GM21381 (cell line): Measurements from ENCODE around the gene SNED1.

Experiments
- ATAC-seq: cut with Tn5 transposase; IDR thresholded peaks from one replicate; pipeline ENCODE4 v1.9.1; 2021; ENCODE audit warnings: mild to moderate bottlenecking, moderate library complexity; ENCODE audit not compliant: unreplicated experiment

Gene SNED1

DNA sequence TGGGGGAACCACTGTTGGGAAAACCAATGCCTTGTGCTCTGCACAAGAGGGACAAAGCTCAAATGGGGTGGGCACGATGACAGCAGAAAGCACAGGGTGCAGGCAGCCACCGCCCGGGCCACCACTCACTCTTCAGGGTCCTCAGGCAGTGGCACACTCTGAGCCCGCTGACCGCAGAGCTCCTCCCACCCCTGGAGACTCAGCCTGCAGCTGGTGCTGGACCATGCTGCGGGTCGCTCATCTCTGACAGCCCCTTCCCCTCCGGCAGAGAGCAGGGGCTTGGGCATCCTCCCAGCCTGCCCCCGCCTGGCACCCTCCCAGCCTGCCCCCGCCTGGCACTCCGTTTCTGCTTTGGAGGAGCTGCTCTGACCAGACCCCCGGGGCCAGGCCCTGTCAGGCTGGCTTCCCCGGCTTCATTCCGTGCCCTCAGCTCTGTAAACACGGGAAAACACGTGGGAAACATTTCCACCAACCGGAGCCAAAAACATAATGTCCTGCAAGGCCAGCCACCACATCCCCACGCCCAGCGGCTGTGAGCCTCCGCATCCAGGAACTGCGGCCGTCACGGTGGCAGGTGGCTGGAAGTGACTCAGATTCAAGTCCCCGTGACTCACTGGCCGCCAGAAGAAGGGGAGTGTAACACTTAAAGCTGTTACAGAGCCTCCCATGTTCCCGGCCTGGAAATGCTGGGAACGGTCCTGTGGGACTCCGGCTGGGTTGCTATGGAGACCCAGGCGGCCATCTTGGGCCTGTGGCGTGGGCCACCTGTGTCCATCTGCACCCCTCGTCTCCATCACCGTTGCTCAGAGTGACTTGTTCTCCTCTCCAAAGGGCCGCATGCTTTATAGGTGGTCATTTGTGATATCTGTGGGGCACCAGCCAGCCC, 6.8 kb upstream of the SNED1 start:
- ATAC-seq: no peak

DNA sequence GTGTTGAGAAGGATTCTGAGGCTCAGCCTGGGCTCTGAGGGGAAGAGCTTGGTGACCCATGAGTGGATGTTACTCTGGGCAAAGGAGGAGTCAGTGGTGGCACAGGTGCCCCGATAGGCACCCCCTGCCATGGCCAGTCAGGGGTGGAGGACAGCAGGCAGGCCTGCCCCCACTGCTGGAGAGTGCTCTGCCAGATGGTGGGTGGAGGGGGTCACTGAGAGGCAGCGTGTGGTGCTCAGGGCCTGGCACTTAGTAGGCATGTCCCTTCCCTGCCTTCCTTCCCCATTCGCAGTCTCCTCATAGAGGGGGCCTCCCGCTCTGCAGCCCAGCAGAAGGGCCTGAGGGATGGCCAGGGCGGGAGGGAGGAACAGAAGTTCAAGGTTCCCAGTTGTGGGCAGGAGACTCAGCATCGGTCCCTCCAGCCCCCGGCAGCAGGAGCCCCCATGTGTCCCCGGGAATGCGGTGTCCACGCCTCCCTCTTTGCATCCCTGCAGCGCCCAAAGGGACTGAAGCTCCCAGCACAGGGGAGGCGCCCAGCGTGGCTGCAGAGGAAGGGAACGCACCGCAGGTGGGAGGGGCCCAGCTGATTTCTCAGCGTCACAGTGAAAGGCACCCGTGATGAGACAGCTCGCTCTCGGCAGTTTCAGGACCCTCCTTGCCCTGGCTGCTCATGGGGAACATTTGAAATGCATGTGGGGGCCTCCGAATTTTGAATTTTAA, 5.7 kb upstream of the SNED1 start:
- ATAC-seq: no peak

DNA sequence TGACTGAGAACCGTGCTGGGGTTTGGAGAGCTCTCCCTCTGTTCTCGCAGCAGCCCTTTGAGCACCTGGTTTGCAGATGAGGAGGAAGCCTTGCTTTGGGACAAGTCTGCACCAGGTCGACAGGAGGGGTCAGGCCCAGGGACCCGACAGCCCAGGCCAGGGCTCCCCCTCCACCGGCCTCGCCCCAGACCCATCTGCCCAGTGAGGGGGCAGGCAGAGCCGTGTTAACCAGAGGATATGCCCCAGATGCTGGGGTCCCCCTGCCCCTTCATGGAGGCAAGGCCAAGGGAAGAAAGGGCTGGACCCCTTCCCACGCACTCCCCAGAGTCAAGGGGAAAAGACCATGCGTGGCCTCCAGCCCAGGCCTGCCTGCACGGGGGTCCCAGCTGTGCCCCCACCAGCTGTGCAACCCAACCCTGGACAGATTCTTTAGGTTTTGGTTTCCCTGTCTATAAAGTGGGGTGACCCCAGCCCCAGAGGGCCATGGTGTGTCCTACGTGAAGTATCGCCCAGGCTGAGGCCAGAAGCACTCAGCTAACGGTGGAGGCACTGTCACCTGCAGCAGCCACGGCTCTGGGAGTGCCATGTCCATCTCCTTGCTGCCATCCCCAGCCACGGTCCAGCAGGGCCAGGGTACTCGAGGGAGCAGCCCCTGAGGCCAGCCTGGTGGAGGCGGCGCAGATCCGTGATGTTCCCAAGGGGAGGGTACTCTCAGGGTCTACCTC, 4.8 kb upstream of the SNED1 start:
- ATAC-seq: no peak

DNA sequence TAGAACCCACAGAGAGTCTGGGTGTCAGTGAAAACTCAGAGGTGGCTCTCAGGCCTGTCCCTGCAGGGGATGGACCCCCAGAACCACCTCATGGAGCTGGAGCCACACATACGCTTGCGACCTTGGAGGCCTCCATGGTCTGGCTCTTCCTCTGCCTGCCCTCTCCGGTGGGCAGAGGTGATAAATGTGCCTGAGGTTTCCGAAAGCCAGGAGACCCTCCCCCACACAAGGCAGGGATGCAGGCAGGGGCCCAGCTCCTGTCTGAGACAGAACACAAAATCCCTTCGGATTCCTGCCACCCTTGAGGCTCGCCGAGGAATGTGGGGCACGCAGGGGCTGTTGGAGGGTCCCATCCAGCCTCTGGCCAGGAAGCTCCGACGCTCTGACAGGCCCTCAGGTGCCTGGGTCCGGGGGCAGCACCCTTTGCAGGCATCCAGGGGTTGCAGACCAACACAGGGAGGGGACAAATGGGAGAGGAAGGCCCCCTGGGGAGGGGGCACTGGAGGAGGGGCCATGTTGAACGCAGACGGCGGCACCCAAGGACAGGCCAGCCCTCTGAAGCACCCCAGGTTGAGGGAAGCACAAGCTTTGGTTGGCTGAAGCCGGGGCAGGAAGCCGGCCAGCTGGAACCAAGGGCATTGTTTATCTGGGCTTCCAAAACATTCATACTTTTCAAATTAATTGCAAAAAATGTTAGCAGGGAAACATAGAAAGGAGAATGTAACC, 4.1 kb upstream of the SNED1 start:
- no peak for ATAC-seq

DNA sequence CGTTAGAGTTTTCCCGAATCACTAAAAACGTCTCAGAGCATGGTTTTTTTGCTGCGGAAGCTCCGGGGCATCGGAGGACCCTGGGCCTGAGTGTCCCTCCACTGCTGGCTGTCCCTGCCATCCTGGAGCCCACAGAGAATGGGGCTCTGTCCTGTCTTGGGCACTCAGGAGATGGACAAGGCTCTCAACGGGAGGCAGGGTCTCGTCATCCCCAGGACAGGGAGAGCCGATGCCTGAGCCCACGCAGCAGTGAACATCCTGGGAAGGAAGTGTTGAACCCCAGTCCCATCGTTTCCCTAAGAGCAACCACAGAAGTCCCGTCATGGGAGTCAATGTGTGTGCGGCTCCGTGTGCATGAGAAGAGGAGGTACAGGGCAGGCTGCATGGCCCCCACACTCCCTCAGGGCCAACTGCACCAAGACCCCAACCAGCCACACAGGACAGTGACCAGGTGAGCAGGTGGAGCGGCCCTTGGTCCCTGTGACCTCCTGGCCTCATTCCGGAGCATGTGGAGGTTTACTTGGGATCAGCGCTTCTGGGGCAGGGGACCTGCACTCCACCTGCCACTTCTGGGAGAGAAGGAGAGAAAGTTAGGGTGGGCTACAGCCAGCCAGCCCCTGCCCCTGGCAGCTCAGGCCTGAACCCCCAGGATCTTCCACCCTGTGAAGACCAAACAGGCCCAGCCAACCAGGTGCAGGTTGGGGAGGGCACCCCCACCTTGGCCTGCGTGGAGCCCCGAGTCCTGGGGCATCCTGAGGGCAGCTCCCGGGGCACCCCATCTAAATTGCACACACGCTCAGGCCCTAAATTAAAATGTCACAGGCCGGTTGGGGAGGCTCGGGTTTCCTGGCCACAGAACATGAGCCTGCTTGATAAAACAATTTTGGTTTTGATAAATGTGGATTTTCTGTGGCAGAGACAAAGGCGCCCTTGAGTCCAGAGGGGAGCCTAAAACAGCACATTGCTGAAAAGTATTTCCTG, 3.1 kb upstream of the SNED1 start:
- ATAC-seq: no peak

DNA sequence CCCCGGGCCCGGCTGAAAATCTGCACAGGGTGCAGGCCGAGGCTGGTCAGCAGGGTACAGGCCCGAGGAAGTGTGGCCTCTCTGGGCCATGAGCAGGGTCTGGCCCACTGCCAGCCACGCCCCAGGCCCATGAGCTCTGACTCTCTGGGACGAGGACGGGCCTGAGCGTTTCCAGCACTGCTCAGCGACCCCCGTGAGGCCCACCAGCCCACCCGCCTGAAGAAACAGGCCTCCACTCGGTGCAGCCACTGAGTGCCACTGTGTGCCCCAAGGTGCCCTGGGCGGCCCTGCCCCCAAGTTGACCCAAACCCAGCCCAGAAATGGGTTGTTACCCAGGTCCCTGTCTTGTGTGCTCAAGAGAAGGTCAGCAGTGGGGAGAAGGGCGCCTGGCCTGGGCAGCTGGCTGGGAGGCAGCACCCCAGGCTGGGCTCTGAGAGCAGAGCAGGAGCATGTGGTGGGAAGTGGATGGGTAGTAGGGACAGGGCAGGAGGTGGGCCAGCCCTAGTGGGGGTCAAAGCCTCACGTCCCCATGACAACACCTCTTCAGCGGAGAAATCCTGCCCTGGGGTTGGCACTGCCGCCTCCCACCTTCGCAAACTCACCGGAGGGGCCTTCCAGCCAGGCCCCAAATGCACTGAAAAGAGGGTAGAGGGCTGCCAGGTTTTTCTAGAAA, 2.1 kb upstream of the SNED1 start:
- no peak for ATAC-seq

DNA sequence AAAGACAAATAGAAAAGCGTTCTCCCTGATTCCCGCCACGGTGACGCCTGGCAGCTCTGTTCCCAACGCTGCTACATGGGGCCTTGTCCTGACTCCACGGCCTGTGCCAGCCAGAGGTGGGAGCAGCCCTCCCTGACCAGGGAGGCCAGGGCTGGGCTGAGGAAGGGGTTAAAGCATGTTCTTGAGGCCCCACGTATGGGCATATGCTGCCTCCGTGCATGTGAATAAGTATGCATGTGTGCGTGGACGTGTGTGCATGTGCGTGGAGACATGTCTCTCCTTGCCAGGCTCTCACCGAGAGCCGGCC, 1.6 kb upstream of the SNED1 start:
- ATAC-seq: no peak

DNA sequence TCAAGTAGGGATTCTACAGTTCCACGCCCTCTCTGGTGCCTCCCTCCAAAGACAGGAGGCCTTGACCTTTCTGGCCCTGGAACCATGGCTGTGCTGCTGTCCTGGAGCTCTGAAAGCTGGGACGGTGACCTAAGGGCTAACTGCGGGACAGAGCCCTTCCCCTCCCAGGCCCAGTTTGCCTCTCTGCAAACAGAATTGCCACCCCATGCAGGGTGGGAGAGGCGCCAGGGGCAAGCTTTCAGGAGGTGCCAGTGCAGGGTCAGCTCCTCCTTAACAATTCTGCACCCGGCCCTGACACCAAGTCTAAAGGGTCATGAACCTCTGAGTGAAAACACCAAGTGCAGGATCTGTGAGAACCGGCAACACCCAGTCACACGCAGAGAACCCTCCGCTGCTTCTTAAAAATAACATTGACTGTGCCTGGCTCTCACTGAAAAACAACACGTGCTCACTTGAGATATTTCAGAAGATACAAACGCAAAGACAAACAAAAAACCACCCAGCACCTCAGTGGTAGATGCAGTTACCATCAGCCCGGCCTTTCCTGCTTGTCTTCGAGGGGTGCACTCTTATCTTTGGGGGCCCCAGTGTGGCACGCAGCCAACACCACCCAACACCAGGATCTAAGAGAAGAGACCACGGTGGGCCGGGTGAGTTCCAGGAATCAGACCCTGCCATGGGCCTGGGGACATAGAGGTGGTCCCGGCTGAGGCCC, 1.1 kb upstream of the SNED1 start:
- no peak for ATAC-seq

DNA sequence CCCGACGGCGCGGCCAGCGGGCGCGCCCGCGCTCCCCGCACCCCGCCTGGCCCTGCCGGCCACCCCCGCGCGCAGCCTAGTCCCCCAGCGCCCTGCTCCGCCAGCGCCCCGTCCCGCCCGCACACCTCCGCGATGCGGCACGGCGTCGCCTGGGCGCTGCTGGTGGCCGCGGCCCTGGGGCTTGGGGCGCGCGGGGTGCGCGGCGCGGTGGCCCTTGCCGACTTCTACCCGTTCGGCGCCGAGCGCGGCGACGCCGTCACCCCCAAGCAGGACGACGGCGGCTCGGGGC, 232 bp downstream of the SNED1 start:
- no peak for ATAC-seq

DNA sequence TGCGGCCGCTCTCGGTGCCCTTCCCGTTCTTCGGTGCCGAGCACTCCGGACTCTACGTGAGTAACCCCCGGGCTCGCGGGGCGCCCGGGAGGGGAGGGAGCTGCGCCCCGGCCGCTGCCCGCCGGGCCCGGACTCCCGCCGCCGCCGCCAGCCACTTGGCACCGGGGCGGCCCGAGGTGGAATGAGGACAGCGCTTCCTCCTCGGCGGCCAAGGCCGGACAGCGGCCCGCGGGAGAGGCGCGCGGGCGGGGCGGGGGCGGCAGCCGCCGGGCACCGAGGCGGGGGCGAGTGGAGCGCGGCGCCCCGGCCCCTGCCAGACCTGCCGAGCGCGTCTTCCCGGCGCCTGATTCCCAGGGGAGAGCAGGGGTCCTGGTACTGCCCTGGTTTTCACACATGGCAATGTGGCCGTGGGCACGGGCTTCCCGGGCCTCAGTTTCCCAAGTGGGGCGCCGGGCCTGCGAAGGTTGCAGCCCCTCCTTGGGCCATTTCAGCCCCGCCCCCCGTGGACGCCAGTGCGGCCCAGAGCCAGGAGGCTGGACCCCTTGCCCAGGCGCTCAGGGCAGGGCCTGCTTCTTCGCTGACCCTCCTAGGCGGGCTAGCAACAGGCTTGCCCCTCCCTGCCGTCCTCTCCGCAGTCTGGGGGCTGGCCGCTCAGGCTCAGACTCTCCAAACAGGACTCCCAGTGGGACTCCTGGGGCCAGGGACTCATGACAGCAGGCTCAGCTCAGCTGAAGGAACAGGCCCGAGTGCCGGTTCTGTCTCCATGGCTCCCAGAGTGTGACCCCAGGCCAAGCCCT, 775 bp downstream of the SNED1 start:
- no peak for ATAC-seq

DNA sequence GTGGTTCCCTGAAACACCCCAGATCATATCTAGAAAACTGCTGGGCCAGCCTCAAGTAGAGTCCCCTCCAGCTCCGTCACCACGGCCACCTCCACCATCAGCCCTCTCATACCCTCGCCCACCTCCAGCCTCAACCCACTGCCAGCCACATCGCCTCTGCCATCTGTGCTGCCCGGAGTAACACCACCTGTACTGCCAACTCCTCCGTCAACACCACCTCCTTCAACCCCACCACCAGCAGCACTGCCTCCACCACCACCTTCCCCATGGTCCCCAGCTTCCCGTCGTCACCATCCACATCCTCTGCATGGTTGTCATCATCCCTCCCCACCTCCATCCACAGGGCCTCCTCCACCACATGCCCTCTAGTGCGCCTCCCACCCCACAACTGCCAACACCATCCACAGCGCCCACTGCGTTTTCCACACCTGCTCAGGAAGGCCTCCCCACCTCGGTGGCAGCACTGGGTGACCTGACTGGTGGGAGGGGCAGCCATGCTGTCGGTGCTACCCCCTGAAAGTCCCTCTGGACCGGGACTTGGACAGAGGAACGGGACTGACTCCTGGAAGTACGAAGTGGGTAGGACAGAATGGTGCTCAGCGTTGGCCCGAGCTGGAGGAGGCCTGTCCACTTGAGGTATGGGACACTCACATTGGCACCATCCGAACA, 1.6 kb downstream of the SNED1 start:
- no peak for ATAC-seq

DNA sequence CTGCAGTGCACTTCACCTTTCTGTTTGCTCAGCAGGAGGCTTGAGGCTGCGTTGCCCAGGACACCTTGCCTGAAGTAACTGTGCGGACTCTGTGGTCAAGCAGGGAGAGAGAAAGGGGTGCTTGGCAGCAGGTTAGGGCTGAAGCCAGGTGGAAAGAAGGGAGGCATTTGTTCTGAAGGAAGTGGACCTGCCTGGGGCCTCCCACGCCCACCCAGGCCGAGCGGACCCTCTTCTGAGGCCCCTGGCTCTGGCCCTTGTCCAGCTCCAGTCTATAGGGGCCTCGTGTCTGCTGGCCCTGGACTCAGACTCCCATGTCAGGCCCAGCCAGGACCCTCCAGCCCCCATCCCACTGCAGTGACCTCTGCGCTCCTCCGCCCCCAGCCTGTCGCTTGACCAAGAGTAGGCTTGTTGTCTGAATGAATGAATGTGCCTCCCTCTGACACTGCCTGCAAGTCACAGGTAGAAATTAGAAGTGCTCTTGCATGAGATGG, 2.5 kb downstream of the SNED1 start:
- no peak for ATAC-seq

DNA sequence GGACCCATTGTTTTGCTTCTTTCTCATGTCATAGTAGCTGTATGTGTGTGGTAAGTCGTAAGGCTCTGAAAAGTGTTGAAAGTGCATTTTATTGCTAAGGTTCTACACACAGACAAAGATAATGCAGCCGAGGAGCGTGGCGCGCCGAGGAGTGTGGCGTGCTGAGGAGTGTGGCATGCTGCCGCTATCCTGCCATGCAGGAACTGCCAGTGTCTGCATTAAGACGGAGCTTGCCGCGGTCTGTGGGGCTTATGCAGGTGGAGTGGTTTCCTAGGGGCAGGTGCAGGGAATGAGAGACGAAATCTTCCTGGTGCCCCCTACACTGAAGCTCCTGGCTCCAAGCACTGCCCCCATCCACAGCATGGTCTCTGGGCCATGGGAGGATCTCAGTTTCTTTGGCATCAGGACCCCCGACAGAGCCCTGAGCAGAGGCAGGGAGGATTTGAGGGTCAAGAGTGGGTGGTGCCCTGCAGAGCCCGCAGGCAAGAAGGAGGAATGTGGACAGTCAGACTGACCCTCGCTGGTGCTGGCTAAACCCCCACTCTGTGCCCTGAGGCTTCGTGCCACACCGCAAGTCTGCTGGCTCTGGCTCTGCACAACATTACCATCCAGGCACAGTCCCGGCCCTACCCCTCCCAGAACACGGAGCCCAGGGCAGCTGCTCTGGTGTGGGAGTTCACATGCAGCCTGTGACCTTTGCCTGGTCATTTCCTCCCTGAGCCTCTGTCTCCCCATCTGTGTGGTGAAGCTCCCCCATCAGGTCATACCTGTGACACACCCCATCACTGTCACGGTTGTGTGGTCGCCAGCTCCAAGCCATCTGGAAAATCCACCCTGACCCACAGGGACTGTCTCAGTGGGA, 3.2 kb downstream of the SNED1 start:
- ATAC-seq: no peak

DNA sequence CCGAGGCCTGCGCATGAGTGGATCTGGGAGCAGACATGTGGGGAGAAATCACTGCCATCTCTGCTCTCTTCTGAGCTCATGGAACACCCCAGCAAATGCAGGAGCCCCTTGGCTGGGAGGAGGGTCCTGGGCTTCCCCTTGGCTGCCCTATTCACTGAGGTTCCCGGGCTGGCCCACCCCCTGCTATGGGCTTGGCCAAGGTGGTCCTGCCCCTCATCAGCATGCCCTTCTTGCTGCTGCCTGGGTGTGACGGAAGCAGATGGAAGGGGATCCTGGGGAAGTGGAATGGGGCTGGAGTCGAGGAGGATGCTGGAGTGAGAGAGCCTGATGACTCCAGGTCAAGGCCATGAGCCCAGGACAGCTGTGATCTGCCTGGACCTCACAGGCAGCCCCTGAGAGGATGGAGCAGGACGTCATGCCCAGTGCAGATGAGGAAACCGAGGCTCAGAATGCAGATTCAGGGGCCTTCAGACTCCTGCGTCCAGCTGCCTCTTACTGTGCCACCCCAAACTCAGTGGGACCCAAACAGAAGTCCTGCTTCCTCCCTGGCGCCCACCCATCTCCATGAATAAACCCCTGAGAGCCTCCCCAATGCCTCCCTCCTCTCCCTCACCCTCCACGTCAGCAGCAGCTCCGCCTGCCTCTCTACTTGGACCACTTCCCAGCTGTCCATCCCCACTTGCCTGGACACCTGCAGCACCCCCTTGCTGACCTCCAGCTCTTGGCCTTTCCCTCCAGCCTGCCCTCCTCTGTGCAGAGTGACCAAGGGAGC, 4.0 kb downstream of the SNED1 start:
- ATAC-seq: no peak

DNA sequence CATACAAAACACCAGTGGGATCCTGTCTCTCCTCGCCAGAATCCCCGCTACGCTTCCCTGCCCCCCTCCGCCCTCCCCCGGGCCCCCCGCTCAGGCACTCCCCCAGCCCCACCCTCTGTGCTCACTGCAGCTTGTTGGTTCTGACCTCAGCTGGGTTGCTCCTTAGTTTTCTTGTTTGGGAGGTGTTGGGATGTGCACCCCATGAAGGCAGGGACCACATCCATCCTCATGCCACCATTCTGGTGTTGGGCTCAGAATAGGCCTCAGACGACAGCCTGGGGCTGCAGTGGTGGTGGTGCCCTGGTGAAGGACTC, 4.6 kb downstream of the SNED1 start:
- ATAC-seq: no peak

DNA sequence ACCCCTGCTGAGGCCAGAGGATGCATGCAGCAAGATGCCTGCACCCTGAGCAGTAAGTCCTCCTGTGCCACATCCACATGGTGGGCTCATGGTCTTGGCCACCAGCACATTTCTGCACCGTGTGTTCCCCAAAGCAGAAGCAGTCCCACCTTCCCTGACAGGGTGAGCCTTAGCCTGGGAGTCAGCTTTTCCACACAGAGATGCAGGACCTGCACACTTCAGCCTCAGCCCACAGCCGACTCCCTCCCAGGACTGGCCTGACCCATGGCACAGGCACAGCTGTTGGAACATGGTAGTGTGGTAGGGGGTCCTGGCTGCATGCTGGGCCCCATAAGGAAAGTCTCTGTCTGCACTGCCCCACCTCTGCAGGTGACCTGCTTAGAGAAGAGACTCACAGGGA, 5.0 kb downstream of the SNED1 start:
- no peak for ATAC-seq
